Measurements from ENCODE around the gene PMPCB.

PMPCB gene

DNA sequence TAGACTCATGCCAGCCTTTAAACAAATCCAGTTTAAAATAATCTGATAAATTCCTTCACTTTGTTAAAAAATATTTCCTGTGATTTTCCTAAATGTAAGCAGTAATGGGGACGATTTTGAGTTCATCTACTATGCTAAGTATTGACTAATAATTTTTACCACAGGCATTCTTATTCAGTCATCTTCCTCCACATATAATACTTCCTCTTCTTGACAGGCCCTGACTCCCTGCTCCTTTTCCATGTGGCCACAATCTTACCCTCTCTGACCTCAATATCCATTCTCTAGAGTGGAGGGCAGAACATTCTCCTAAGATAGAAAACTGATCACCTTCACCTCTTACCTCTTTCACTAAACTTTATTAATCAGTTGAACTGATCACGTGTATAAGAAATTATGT is 39.5 kb downstream of the PMPCB start:
- no peak for DNase-seq (ENCODE audit: low spot score)

GRCh38 chr7:103338864-103339263 is 41.6 kb downstream of the PMPCB start:
- DNase-seq (ENCODE audit: low spot score), result no peak

GRCh38 chr7:103341466-103341865 is 44.2 kb downstream of the PMPCB start:
- DNase-seq (ENCODE audit: low spot score), result no peak

- no peak for DNase-seq (ENCODE audit: low spot score)
Measured at GRCh38 chr7:103343332-103343731, 46.1 kb downstream of the PMPCB start.

- DNase-seq (ENCODE audit: low spot score), result peak; percentile 41
Measured at GRCh38 chr7:103343758-103344452, 46.7 kb downstream of the PMPCB start.

DNA sequence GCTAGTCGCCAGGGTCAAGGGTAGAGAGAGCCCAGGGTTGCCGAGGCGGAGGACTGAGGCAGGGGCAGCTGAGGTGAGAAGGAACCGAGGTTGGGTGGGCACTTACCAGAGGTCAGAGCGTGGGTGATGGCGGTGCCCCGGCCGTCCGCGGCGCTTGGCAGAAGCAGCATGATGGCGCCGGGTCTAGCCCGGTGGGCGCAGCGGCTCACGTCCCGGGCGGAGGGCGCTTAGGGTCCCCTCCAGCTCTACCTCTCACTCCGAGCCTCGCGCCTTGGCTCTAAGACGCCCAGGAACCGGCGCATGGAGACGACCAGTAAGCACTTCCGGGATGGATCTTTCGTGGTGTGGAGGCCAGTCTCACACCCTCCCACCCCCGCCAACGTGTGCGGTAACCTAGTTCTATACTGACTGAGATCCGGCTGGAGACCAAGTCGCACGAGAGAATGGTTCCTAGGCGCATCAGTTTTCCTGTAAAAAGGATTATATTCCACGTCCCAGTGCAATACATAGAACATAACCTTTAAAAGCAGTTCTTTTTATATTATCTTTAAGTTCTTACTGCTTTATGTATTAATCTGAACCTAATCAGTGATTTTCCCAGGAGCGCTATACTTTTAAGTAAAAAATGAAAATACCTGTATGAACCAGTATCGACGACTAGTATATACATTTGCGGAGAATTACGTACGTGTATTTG is 47.4 kb downstream of the PMPCB start, which contains the start of gene DNAJC2:
DNAJC2 (minus strand) TSS at position 315 of the 697 bp plus-strand sequence; CDS start at position 170, 145 bp downstream.
- DNase-seq (ENCODE audit: low spot score), result peak; percentile 86

GRCh38 chr7:103346396-103346795 is 49.2 kb downstream of the PMPCB start:
- no peak for DNase-seq (ENCODE audit: low spot score)

DNA sequence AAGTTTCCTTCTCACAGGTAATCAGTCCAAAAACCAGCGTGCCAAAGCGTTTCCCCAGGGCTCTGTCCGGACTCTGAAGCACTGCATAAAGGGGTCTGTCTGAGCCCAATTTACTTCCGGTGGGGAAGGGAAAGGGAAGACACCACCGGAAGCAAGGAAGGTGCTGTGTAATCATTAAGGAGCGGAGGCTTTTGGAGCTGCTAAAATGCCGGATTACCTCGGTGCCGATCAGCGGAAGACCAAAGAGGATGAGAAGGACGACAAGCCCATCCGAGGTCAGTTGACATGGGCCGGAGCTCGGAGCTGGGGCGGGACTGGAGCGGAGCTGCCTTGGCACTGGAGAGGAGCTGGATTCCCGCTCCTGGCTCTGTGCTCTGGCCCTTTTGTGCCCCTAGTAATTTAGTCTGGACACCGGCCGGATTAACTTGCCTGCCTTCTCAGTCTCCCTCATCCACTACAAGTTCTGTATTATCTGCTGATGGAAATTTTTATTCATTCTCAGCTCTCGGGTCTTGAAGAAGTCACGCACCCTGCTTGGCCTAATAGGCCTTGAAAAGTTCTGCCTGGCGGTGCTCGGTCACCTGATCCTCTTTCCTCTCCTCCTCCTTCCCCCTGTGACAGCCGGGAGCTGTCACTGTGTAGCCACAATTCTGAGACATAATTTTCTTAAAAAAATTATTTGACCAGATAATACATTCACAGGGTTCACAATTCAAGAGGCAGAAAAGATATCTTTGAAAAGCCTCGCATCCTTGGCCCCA is 50.5 kb downstream of the PMPCB start, which contains the start of gene PSMC2:
PSMC2 (plus strand) TSS at position 137 of the 761 bp plus-strand sequence; CDS start at position 206, 69 bp downstream.
- DNase-seq (ENCODE audit: low spot score), result peak; percentile 91

DNA sequence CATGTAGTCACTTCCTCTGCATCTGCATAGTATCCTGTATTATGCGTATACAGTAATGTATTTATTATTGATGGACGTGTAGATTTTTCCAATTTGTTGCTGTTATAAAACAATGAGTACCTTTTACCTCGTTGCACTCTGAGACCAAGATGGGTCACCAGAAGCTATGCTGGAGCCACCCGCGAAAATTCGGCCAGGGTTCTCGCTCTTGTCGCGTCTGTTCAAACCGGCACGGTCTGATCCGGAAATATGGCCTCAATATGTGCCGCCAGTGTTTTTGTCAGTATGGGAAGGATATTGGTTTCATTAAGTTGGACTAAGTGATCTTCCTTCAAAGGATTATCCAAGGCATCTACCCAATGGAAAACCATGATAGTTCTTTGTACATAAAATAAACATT is 51.2 kb downstream of the PMPCB start:
- DNase-seq (ENCODE audit: low spot score), result no peak

DNA sequence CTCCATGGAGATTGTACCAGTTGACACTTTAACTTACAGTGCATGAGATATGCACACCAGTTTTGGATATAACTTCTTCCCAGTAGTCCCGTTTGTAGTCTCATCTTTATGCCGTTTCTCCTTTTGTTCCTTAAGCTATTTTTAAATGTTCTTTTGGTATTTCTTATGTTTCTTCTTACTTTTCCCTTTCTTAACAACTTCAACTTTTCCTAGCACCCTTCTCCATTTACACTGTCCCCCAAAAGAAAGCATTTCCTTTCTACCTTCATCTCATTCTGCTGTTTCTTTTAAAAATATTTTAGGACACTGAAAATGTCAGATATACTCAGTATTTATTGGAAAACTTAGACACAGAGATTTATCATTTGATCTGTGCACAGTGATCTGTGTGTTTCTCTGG is 51.7 kb downstream of the PMPCB start:
- DNase-seq (ENCODE audit: low spot score), result no peak

GRCh38 chr7:103349805-103350204 is 52.6 kb downstream of the PMPCB start:
- no peak for DNase-seq (ENCODE audit: low spot score)

Data from hematopoietic multipotent progenitor cell treated with erythropoietin and hydrocortisone succinate and interleukin-3 and kit ligand, for 17 days (in vitro differentiated cells).